SK-N-SH (cell line): Measurements from ENCODE around the gene JAKMIP1. TPM values are rescaled to one million over a fixed set of nuclear protein-coding genes. Genes with fewer than 3 reads are reported as not detected.

Source experiments
- CTCF ChIA-PET: fragments of 300-600, 350-600 bp; formaldehyde crosslinking; extraction: SDS; loops from one replicate; lab custom pipeline; 2021; lab: Yijun Ruan, JAX
- POLR2A ChIA-PET: fragments of 350-600 bp; sonication (Branson Sonifier 250); formaldehyde crosslinking; extraction: SDS; loops from one replicate; lab custom pipeline; 2020; ENCODE audit warnings: antibody characterized with exemption, inconsistent platforms; lab: Yijun Ruan, JAX
- DNase-seq: peaks from one replicate; pipeline ENCODE4 v3.0.0; 2012
- H2AFZ ChIP-seq: fragments of 200-600 bp; sonication (generic); 2 replicates; pipeline ENCODE4 v1.8.1; 2016; ENCODE audit warnings: antibody characterized with exemption, mild to moderate bottlenecking, low read depth
- H3F3A ChIP-seq: fragments of 200-600 bp; sonication (generic); replicated peaks from 2 replicates; pipeline ENCODE3; 2016; ENCODE audit warnings: antibody characterized with exemption, mild to moderate bottlenecking; ENCODE audit not compliant: insufficient read depth
- H3K27ac ChIP-seq, 2 experiments: fragments of 200-500 bp in 1 of 2; fragments of 200-600 bp in 1 of 2; sonication (Bioruptor generic) in 1 of 2; sonication (generic), shearing (Covaris generic) in 1 of 2; 2 replicates each; pipeline versions ENCODE4 v1.5.1 to v1.6.1; 2014 to 2016; ENCODE audit warnings: low read depth in 2 of 2, inconsistent platforms in 1 of 2, low read length in 1 of 2, mild to moderate bottlenecking in 1 of 2, mixed read lengths in 1 of 2
- H3K27me3 ChIP-seq: fragments of 200-600 bp; sonication (generic), shearing (Covaris generic); 2 replicates; pipeline ENCODE4 v1.6.1; 2016; ENCODE audit warnings: mixed run types; ENCODE audit not compliant: insufficient read depth
- H3K36me3 ChIP-seq, 2 experiments: fragments of 200-500 bp in 1 of 2; fragments of 200-600 bp in 1 of 2; sonication (Bioruptor generic) in 1 of 2; sonication (generic) in 1 of 2; replicated peaks in 1 of 2; 2 replicates each; pipeline versions ENCODE3 to v1.5.1; 2014 to 2016; ENCODE audit warnings: low read length in 1 of 2, mild to moderate bottlenecking in 1 of 2; ENCODE audit not compliant: insufficient read depth in 2 of 2, control insufficient read depth in 1 of 2
- H3K4me1 ChIP-seq, 2 experiments: fragments of 200-500 bp in 1 of 2; fragments of 200-600 bp in 1 of 2; sonication (Bioruptor generic) in 1 of 2; sonication (generic), shearing (Covaris generic) in 1 of 2; 2 replicates each; pipeline versions ENCODE4 v1.5.1 to v1.6.1; 2014 to 2016; ENCODE audit warnings: low read depth in 1 of 2, low read length in 1 of 2, mixed run types in 1 of 2; ENCODE audit not compliant: insufficient read depth in 2 of 2, control insufficient read depth in 1 of 2
- H3K4me2 ChIP-seq: fragments of 200-600 bp; sonication (generic), shearing (Covaris generic); 2 replicates; pipeline ENCODE4 v1.6.1; 2017; ENCODE audit warnings: mixed run types
- H3K4me3 ChIP-seq, 2 experiments: fragments of 200-500 bp in 1 of 2; fragments of 200-600 bp in 1 of 2; sonication (Bioruptor generic) in 1 of 2; sonication (generic), shearing (Covaris generic) in 1 of 2; 2 replicates each; pipeline versions ENCODE4 v1.5.1 to v1.8.1; 2014 to 2016; ENCODE audit warnings: low read depth in 2 of 2, inconsistent platforms in 1 of 2, low read length in 1 of 2, mild to moderate bottlenecking in 1 of 2, mixed read lengths in 1 of 2, moderate library complexity in 1 of 2
- H3K79me2 ChIP-seq: fragments of 200-600 bp; sonication (generic); 2 replicates; pipeline ENCODE4 v1.8.1; 2017; ENCODE audit warnings: mild to moderate bottlenecking; ENCODE audit not compliant: insufficient read depth
- H3K9ac ChIP-seq: fragments of 200-600 bp; sonication (generic); 2 replicates; pipeline ENCODE4 v1.6.1; 2017; ENCODE audit warnings: mixed run types
- H3K9me2 ChIP-seq: fragments of 200-600 bp; sonication (generic); 2 replicates; pipeline ENCODE4 v1.6.1; 2017; ENCODE audit warnings: mixed run types
- H3K9me3 ChIP-seq: fragments of 200-600 bp; sonication (generic); 2 replicates; pipeline ENCODE4 v1.6.1; 2017; ENCODE audit warnings: mixed run types, mild to moderate bottlenecking, moderate library complexity
- H4K20me1 ChIP-seq: fragments of 200-600 bp; sonication (generic); 2 replicates; pipeline ENCODE4 v1.6.1; 2017; ENCODE audit warnings: mild to moderate bottlenecking, mixed run types; ENCODE audit not compliant: insufficient read depth
- CHD2 ChIP-seq: fragments of 150-350 bp; IDR thresholded peaks from 2 replicates; pipeline ENCODE4 v1.6.1; 2018; ENCODE audit warnings: low read length; ENCODE audit not compliant: partially characterized antibody
- ELF1 ChIP-seq: IDR thresholded peaks from 2 replicates; pipeline ENCODE4 v1.4.0; 2012
- FOSL2 ChIP-seq: IDR thresholded peaks from 2 replicates; pipeline ENCODE4 v1.4.0; 2012; ENCODE audit warnings: low read depth, mild to moderate bottlenecking, moderate library complexity, borderline replicate concordance
- GABPA ChIP-seq: IDR thresholded peaks from 2 replicates; pipeline ENCODE4 v1.4.0; 2012; ENCODE audit warnings: low read depth, mild to moderate bottlenecking
- JUND ChIP-seq: IDR thresholded peaks from 2 replicates; pipeline ENCODE4 v1.4.0; 2012
- MEF2A ChIP-seq: IDR thresholded peaks from 2 replicates; pipeline ENCODE4 v1.4.0; 2012; ENCODE audit warnings: low read depth, borderline replicate concordance
- MXI1 ChIP-seq: IDR thresholded peaks from 2 replicates; pipeline ENCODE4 v1.6.1; 2012; ENCODE audit warnings: mild to moderate bottlenecking, low read depth, low read length, improper control_type of control experiment
- RAD21 ChIP-seq: IDR thresholded peaks from 2 replicates; pipeline ENCODE4 v1.6.1; 2012; ENCODE audit warnings: mild to moderate bottlenecking, low read length
- RFX5 ChIP-seq: IDR thresholded peaks from 2 replicates; pipeline ENCODE4 v1.6.1; 2012; ENCODE audit warnings: mild to moderate bottlenecking, improper control_type of control experiment, low read length
- SIN3A ChIP-seq: IDR thresholded peaks from 2 replicates; pipeline ENCODE4 v1.6.1; 2012; ENCODE audit warnings: low read depth, mild to moderate bottlenecking, low read length, moderate library complexity, borderline replicate concordance
- SMC3 ChIP-seq: IDR thresholded peaks from 2 replicates; pipeline ENCODE4 v1.6.1; 2012; ENCODE audit warnings: low read depth, low read length, improper control_type of control experiment
- TCF12 ChIP-seq: IDR thresholded peaks from 2 replicates; pipeline ENCODE4 v1.4.0; 2012
- WGBS: methylation state at CpG from one replicate; pipeline ENCODE4 v1.1.6; 2017; ENCODE audit warnings: low lambda C conversion rate; 5-methylcytosine and 5-hydroxymethylcytosine counted together
- polyA plus RNA-seq, 3 experiments: library from polyadenylated mRNA; depleted of rRNA; stranded (reverse); fragments of >200 nt; gene quantifications; 2 replicates each; pipeline ENCODE4 v1.2.3, GENCODE V29; 2012
- TF ChIP-seq, protein P1 (sequence below): IDR thresholded peaks from 2 replicates; pipeline ENCODE4 v1.6.1; 2012; ENCODE audit warnings: mild to moderate bottlenecking, low read depth, low read length, moderate library complexity
- TF ChIP-seq, protein P2 (sequence below): IDR thresholded peaks from 2 replicates; pipeline ENCODE4 v1.4.0; 2012; ENCODE audit warnings: low read depth, borderline replicate concordance
- TF ChIP-seq, protein P3 (sequence below): IDR thresholded peaks from 2 replicates; pipeline ENCODE4 v1.4.0; 2012; ENCODE audit warnings: low read depth, borderline replicate concordance
- TF ChIP-seq, protein P4 (sequence below): IDR thresholded peaks from 2 replicates; pipeline ENCODE4 v1.4.0; 2012; ENCODE audit warnings: low read depth
- TF ChIP-seq, protein P5 (sequence below): fragments of 200-600 bp; sonication (generic); IDR thresholded peaks from 2 replicates; pipeline ENCODE4 v1.6.1; 2017; ENCODE audit warnings: antibody characterized with exemption, mild to moderate bottlenecking, moderate library complexity
- TF ChIP-seq, protein P6 (sequence below): IDR thresholded peaks from 2 replicates; pipeline ENCODE4; 2012
- TF ChIP-seq, protein P7 (sequence below): fragments of 150-350 bp; IDR thresholded peaks from 2 replicates; pipeline ENCODE4 v1.6.1; 2016; ENCODE audit warnings: mild to moderate bottlenecking, low read depth, low read length

The JAKMIP1 gene
- polyA plus RNA-seq, 1 of the 3 experiments (the other 2 are of a cell fraction) = 0.54 TPM

DNA sequence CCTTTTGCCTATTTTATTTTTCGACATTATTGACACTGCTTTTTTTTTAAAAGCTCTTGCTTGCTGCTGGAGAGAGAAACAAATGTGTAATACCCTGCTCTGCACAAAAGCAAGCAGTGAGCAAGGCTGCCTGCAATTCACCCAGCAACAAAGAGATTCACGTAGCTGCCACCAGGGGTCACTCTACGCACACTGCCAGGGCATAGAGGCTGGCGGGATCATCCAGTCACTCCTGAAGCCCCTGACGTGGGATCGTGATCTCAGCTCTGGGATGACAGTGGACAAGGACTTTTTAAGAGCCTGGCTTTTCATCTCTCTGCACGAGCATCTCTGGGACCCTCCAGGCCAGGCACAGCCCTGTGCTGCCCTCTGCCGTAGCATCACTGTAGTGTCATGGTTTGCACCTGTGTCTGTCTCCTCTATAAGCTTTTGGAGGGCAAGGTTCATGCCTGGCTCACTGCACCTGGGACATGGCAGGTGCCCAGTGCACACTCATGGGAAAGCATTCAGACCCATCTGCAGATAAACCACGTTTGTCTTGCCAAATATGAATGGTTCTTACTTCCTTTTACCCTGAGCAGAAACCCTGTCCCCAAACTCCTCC lies 201.9 kb downstream of the JAKMIP1 start (continued):
- TF ChIP-seq, protein P1, sequence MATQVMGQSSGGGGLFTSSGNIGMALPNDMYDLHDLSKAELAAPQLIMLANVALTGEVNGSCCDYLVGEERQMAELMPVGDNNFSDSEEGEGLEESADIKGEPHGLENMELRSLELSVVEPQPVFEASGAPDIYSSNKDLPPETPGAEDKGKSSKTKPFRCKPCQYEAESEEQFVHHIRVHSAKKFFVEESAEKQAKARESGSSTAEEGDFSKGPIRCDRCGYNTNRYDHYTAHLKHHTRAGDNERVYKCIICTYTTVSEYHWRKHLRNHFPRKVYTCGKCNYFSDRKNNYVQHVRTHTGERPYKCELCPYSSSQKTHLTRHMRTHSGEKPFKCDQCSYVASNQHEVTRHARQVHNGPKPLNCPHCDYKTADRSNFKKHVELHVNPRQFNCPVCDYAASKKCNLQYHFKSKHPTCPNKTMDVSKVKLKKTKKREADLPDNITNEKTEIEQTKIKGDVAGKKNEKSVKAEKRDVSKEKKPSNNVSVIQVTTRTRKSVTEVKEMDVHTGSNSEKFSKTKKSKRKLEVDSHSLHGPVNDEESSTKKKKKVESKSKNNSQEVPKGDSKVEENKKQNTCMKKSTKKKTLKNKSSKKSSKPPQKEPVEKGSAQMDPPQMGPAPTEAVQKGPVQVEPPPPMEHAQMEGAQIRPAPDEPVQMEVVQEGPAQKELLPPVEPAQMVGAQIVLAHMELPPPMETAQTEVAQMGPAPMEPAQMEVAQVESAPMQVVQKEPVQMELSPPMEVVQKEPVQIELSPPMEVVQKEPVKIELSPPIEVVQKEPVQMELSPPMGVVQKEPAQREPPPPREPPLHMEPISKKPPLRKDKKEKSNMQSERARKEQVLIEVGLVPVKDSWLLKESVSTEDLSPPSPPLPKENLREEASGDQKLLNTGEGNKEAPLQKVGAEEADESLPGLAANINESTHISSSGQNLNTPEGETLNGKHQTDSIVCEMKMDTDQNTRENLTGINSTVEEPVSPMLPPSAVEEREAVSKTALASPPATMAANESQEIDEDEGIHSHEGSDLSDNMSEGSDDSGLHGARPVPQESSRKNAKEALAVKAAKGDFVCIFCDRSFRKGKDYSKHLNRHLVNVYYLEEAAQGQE = no peak
- no peak for TF ChIP-seq FOSL2
- no peak for TF ChIP-seq MEF2A
- TF ChIP-seq JUND = no peak
- peak; percentile 74; the same call in 1 of the 2 replicates for TF ChIP-seq SMC3

DNA sequence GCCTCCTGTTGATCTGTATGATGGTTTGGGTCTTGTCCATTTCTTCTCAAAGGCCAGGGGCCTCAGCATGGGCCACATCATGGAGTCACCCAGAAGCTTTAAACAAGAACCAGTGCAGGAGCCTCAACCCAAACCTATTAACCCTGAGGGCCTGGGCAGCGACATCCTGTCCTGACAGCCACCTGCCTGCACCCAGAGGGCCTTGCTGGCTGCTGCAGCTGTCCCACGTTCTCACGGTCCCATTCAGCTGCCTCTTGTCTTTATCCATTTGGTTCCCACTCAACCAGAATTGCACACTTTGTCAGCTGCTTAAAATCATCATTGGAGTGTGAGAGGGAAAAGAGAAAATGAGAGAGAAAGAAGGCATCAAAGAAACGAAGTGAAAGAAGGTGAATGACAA lies 203.7 kb downstream of the JAKMIP1 start:
- no peak for DNase-seq
- no peaks in the 10 kb centered on the region for H3K9me2 ChIP-seq
- H3K4me1 ChIP-seq = peaks cover 0 to 8% of the 10 kb centered on the region in 2 experiments; a peak in 1 of 4 replicates
- H3K9ac ChIP-seq = no peak overlapping the region
- H3F3A ChIP-seq = no peaks in the 10 kb centered on the region
- CTCF ChIA-PET = interaction anchor here (1.0 to 7.2 kb wide), 10 partner anchors 9 to 551 kb away, joined by 3 to 107 read pairs (median 48); partner anchors contain the start of gene C4orf50
- no peak overlapping the region for H3K4me2 ChIP-seq
- H4K20me1 ChIP-seq = no peaks in the 10 kb centered on the region
- H3K4me3 ChIP-seq = no peak overlapping the region
- H2AFZ ChIP-seq = no peak overlapping the region
- TF ChIP-seq CHD2 (no peak), FOSL2 (no peak), SIN3A (no peak), GABPA (no peak), MXI1 (no peak), MEF2A (no peak), TCF12 (no peak), RAD21 (no peak), ELF1 (no peak), RFX5 (no peak)
- TF ChIP-seq, protein P2, sequence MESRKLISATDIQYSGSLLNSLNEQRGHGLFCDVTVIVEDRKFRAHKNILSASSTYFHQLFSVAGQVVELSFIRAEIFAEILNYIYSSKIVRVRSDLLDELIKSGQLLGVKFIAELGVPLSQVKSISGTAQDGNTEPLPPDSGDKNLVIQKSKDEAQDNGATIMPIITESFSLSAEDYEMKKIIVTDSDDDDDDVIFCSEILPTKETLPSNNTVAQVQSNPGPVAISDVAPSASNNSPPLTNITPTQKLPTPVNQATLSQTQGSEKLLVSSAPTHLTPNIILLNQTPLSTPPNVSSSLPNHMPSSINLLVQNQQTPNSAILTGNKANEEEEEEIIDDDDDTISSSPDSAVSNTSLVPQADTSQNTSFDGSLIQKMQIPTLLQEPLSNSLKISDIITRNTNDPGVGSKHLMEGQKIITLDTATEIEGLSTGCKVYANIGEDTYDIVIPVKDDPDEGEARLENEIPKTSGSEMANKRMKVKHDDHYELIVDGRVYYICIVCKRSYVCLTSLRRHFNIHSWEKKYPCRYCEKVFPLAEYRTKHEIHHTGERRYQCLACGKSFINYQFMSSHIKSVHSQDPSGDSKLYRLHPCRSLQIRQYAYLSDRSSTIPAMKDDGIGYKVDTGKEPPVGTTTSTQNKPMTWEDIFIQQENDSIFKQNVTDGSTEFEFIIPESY = no peak
- TF ChIP-seq, protein P3, sequence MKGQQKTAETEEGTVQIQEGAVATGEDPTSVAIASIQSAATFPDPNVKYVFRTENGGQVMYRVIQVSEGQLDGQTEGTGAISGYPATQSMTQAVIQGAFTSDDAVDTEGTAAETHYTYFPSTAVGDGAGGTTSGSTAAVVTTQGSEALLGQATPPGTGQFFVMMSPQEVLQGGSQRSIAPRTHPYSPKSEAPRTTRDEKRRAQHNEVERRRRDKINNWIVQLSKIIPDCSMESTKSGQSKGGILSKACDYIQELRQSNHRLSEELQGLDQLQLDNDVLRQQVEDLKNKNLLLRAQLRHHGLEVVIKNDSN = no peak
- TF ChIP-seq, protein P4, sequence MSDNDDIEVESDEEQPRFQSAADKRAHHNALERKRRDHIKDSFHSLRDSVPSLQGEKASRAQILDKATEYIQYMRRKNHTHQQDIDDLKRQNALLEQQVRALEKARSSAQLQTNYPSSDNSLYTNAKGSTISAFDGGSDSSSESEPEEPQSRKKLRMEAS = no peak
- TF ChIP-seq, protein P5, sequence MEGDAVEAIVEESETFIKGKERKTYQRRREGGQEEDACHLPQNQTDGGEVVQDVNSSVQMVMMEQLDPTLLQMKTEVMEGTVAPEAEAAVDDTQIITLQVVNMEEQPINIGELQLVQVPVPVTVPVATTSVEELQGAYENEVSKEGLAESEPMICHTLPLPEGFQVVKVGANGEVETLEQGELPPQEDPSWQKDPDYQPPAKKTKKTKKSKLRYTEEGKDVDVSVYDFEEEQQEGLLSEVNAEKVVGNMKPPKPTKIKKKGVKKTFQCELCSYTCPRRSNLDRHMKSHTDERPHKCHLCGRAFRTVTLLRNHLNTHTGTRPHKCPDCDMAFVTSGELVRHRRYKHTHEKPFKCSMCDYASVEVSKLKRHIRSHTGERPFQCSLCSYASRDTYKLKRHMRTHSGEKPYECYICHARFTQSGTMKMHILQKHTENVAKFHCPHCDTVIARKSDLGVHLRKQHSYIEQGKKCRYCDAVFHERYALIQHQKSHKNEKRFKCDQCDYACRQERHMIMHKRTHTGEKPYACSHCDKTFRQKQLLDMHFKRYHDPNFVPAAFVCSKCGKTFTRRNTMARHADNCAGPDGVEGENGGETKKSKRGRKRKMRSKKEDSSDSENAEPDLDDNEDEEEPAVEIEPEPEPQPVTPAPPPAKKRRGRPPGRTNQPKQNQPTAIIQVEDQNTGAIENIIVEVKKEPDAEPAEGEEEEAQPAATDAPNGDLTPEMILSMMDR = no peak
- TF ChIP-seq, protein P6, sequence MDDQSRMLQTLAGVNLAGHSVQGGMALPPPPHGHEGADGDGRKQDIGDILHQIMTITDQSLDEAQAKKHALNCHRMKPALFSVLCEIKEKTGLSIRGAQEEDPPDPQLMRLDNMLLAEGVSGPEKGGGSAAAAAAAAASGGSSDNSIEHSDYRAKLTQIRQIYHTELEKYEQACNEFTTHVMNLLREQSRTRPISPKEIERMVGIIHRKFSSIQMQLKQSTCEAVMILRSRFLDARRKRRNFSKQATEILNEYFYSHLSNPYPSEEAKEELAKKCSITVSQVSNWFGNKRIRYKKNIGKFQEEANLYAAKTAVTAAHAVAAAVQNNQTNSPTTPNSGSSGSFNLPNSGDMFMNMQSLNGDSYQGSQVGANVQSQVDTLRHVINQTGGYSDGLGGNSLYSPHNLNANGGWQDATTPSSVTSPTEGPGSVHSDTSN = no peak
- TF ChIP-seq, protein P7, sequence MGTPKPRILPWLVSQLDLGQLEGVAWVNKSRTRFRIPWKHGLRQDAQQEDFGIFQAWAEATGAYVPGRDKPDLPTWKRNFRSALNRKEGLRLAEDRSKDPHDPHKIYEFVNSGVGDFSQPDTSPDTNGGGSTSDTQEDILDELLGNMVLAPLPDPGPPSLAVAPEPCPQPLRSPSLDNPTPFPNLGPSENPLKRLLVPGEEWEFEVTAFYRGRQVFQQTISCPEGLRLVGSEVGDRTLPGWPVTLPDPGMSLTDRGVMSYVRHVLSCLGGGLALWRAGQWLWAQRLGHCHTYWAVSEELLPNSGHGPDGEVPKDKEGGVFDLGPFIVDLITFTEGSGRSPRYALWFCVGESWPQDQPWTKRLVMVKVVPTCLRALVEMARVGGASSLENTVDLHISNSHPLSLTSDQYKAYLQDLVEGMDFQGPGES = no peak
- H3K9me3 ChIP-seq = no peaks in the 10 kb centered on the region
- no peaks in the 10 kb centered on the region for H3K36me3 ChIP-seq
- 14% methylated on average over 4 of the region's 4 CpGs for WGBS
- no peaks in the 10 kb centered on the region for H3K79me2 ChIP-seq
- no peaks in the 10 kb centered on the region for H3K27me3 ChIP-seq
- H3K27ac ChIP-seq = no peak overlapping the region
- POLR2A ChIA-PET = no interaction called here
